Measurements from ENCODE around the gene AKAP7. TPM values are rescaled to one million over a fixed set of nuclear protein-coding genes. Genes with fewer than 3 reads are reported as not detected.

The AKAP7 gene
- polyA plus RNA-seq, 1 of the 3 experiments (the other 2 are of a cell fraction) = 0.58 TPM

GRCh38 chr6:131107151-131107550, 28.1 kb upstream of the AKAP7 start (continued):
- no peak for TF ChIP-seq REST (IDR thresholded peaks at IDR 0.05; ENCODE audit: low read depth, low read length)

- Histone ChIP-seq H3K4me3 (ENCODE audit: low read depth in 2 of 2, low read length in 1 of 2) (no peak overlapping the region), H3K4me1 (ENCODE audit: control insufficient read depth in 1 of 2, insufficient read depth in 2 of 2, low read depth in 1 of 2, low read length in 1 of 2) (no peaks in the 10 kb centered on the region), H3K9me3 (no peaks in the 10 kb centered on the region), H3K27ac (ENCODE audit: low read depth in 2 of 2, low read length in 1 of 2) (no peak overlapping the region), H3K27me3 (ENCODE audit: insufficient read depth) (peaks cover 20% of the 10 kb centered on the region; the same call in 1 of the 2 replicates), H3F3A (replicated peaks; ENCODE audit: insufficient read depth) (no peaks in the 10 kb centered on the region), H3K9me2 (0 out of 2 replicates have a peak, but pooled peaks cover 3% of the 10 kb centered on the region), H4K20me1 (ENCODE audit: insufficient read depth) (no peaks in the 10 kb centered on the region), H3K9ac (no peak overlapping the region), H3K79me2 (ENCODE audit: insufficient read depth) (no peaks in the 10 kb centered on the region), H2AFZ (ENCODE audit: low read depth) (no peak overlapping the region), H3K4me2 (no peak overlapping the region), H3K36me3 (replicated peaks in 1 of 2; ENCODE audit: control insufficient read depth in 1 of 2, insufficient read depth in 2 of 2, low read length in 1 of 2) (no peaks in the 10 kb centered on the region)
- TF ChIP-seq RCOR1 (IDR thresholded peaks at IDR 0.05; ENCODE audit: low read length) (no peak), TEAD4 (IDR thresholded peaks at IDR 0.05; ENCODE audit: borderline replicate concordance, insufficient read depth) (no peak), SIN3A (IDR thresholded peaks at IDR 0.05; ENCODE audit: borderline replicate concordance, low read depth, low read length) (no peak), MXI1 (IDR thresholded peaks at IDR 0.05; ENCODE audit: low read depth, low read length) (no peak)
- ChIA-PET POLR2A (no interaction called here), CTCF (interaction anchor here (1.0 kb wide), 1 partner anchor 227 kb away, joined by 4 read pairs; no protein-coding TSS in a partner anchor)
- 0% methylated on average over 1 of the region's 1 CpG for WGBS (ENCODE audit: low lambda C conversion rate)
- DNase-seq = no peak
These were observed 23.0 kb upstream of the AKAP7 start for GRCh38 chr6:131112249-131112648.

- ChIA-PET POLR2A (no interaction called here), CTCF (interaction anchor here (1.0 to 1.9 kb wide), 2 partner anchors 230 to 233 kb away, joined by 3 to 9 read pairs; no protein-coding TSS in a partner anchor)
- no peaks in the 10 kb centered on the region for H3K9me3 ChIP-seq
- no peaks in the 10 kb centered on the region for H4K20me1 ChIP-seq (ENCODE audit: insufficient read depth)
- no peaks in the 10 kb centered on the region for H3K9me2 ChIP-seq
- no peak overlapping the region for H2AFZ ChIP-seq (ENCODE audit: low read depth)
- no peaks in the 10 kb centered on the region for H3K36me3 ChIP-seq (replicated peaks in 1 of 2; ENCODE audit: control insufficient read depth in 1 of 2, insufficient read depth in 2 of 2, low read length in 1 of 2)
- no peak overlapping the region for H3K27ac ChIP-seq (ENCODE audit: low read depth in 2 of 2, low read length in 1 of 2)
- no peaks in the 10 kb centered on the region for H3F3A ChIP-seq (replicated peaks; ENCODE audit: insufficient read depth)
- WGBS (ENCODE audit: low lambda C conversion rate) = 11% methylated on average over 1 of the region's 1 CpG
- H3K4me1 ChIP-seq (ENCODE audit: control insufficient read depth in 1 of 2, insufficient read depth in 2 of 2, low read depth in 1 of 2, low read length in 1 of 2) = no peaks in the 10 kb centered on the region
- DNase-seq = no peak
- H3K27me3 ChIP-seq (ENCODE audit: insufficient read depth) = peaks cover 20% of the 10 kb centered on the region; the same call in 1 of the 2 replicates
- H3K4me3 ChIP-seq (ENCODE audit: low read depth in 2 of 2, low read length in 1 of 2) = no peak overlapping the region
- no peak overlapping the region for H3K9ac ChIP-seq
- no peaks in the 10 kb centered on the region for H3K79me2 ChIP-seq (ENCODE audit: insufficient read depth)
- H3K4me2 ChIP-seq = no peak overlapping the region
- TF ChIP-seq TEAD4 (IDR thresholded peaks at IDR 0.05; ENCODE audit: borderline replicate concordance, insufficient read depth) = no peak
- TF ChIP-seq ZBTB33 (IDR thresholded peaks at IDR 0.05; ENCODE audit: borderline replicate concordance, low read depth) = no peak
- TF ChIP-seq NRF1 (IDR thresholded peaks at IDR 0.05; ENCODE audit: low read depth, low read length) = no peak
- TF ChIP-seq SIN3A (IDR thresholded peaks at IDR 0.05; ENCODE audit: borderline replicate concordance, low read depth, low read length) = no peak
- TF ChIP-seq ELF1 (IDR thresholded peaks at IDR 0.05) = no peak
- no peak for TF ChIP-seq EZH2phosphoT487 (IDR thresholded peaks at IDR 0.05; ENCODE audit: borderline replicate concordance, low read depth)
- no peak for TF ChIP-seq EP300 (IDR thresholded peaks at IDR 0.05; ENCODE audit: borderline replicate concordance in 1 of 2, low read depth in 1 of 2, low read length in 1 of 2)
- TF ChIP-seq CTCF (IDR thresholded peaks at IDR 0.05) = no peak
- TF ChIP-seq FOXJ3 (CRISPR knock-in tag; IDR thresholded peaks at IDR 0.05) = no peak
- TF ChIP-seq MAX (IDR thresholded peaks at IDR 0.05; ENCODE audit: low read depth) = no peak
- TF ChIP-seq CHD2 (IDR thresholded peaks at IDR 0.05; ENCODE audit: low read length, partially characterized antibody) = no peak
- TF ChIP-seq USF1 (IDR thresholded peaks at IDR 0.05; ENCODE audit: borderline replicate concordance, low read depth) = no peak
- no peak for TF ChIP-seq GABPA (IDR thresholded peaks at IDR 0.05; ENCODE audit: low read depth)
- TF ChIP-seq RFX5 (IDR thresholded peaks at IDR 0.05; ENCODE audit: low read length) = no peak
- no peak for TF ChIP-seq RCOR1 (IDR thresholded peaks at IDR 0.05; ENCODE audit: low read length)
These were observed 19.6 kb upstream of the AKAP7 start for GRCh38 chr6:131115651-131116050.
